Measurements from ENCODE around the gene ERCC1. TPM values are rescaled to one million over a fixed set of nuclear protein-coding genes. Genes with fewer than 3 reads are reported as not detected.

The ERCC1 gene
- total RNA-seq, 1 experiment from 2014 or later: 103 TPM

DNA sequence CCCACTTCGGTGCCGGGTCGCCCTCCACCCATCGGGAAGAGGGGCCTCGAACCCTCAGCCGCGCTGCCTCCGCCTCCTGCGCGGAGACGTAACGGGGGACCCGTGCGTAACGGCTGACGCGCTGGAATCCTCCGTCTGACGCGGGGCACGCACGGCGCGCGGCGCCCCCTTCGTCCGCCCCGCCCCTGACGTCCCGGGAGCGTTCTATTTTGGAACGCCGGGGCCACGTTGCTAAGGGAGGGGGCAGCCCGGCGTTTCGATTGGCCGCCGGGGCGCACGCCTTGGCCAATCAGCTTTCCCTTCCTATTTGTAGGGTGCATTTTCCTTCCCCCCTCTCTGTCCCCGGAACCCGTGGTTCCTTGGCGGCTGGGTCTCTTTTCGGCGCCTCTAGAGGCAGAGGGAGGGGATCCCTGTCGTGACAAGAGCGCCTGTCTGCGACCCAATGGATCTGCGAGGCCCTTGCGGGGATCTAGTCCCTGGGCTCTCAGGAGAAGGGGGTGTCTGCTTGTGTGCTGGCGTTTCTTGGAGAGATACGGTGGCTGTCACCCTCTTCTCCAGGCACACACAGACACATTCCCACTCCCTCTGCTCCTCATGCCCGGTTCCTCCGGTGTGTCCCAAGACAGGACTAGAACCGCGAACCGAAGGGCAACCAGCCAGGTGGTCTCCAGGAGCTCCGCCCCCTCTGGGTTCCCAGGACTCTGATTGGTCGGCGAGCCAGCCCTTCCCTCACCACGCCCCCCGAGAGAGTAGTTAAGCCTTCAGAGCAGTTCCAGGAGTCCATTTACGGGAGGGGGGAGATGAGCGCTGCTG is 45.6 kb upstream of the ERCC1 start:
- no peak overlapping the region for H2AFZ ChIP-seq (ENCODE audit: low read depth, low read length, poor library complexity, severe bottlenecking)
- H3K4me2 ChIP-seq (ENCODE audit: low read length): peak overlapping the region; percentile 100
- ATAC-seq (peak; percentile 80), DNase-seq (ENCODE audit: low read depth, low spot score) (peak; percentile 76)
- peak overlapping the region; percentile 74 to 97 for H3K4me3 ChIP-seq (replicated peaks in 1 of 2; ENCODE audit: low read depth in 1 of 2, low read length in 2 of 2)
- H3K9ac ChIP-seq (ENCODE audit: low read length): peak overlapping the region; percentile 99
- peak overlapping the region; percentile 78 for H3K27ac ChIP-seq (ENCODE audit: low read depth, low read length)
- TF ChIP-seq POLR2AphosphoS5 (IDR thresholded peaks at IDR 0.05; ENCODE audit: low read depth, low read length) (peak; percentile 74), ELF1 (IDR thresholded peaks at IDR 0.05; ENCODE audit: borderline replicate concordance, low read depth) (no peak; the same call in 1 of the 2 replicates), SP1 (IDR thresholded peaks at IDR 0.05; ENCODE audit: low read depth) (peak; percentile 90), TCF7L2 (IDR thresholded peaks at IDR 0.05; ENCODE audit: borderline replicate concordance, extremely low read depth, insufficient read depth, insufficient read length) (no peak), JUND (IDR thresholded peaks at IDR 0.05) (no peak), EZH2phosphoT487 (IDR thresholded peaks at IDR 0.05; ENCODE audit: borderline replicate concordance) (no peak), ZBTB33 (IDR thresholded peaks at IDR 0.05; ENCODE audit: extremely low read depth, insufficient replicate concordance, low read length) (no peak), MAX (IDR thresholded peaks at IDR 0.05) (peak; percentile 89), SRF (IDR thresholded peaks at IDR 0.05; ENCODE audit: low read depth) (peak; percentile 39; the same call in 1 of the 2 replicates), SIN3A (IDR thresholded peaks at IDR 0.05; ENCODE audit: low read depth) (peak; percentile 96), CTCF (IDR thresholded peaks at IDR 0.05 in 2 of 3, conservative IDR thresholded peaks at IDR 0.05 in 1 of 3; ENCODE audit: borderline replicate concordance in 1 of 3, insufficient read depth in 1 of 3, low read depth in 2 of 3, low read length in 2 of 3) (no peak), FOSL1 (IDR thresholded peaks at IDR 0.05; ENCODE audit: low read depth) (no peak)
- BruUV-seq (replicated peaks): no TSS peak
- intact Hi-C loops (cut with micrococcal nuclease): no loop called here
- ChIA-PET POLR2A (interaction anchor here (0.8 to 5.4 kb wide), 10 partner anchors 9 to 176 kb away, joined by 3 to 72 read pairs (median 12); no protein-coding TSS in a partner anchor), RAD21 (ENCODE audit: low non-redundant PET in 1 of 2, low total read pairs in 2 of 2, uncharacterized antibody in 2 of 2, unreplicated experiment in 2 of 2) (interaction anchor here (1.2 to 1.7 kb wide), 2 partner anchors 9 to 10 kb away, joined by 4 to 8 read pairs; no protein-coding TSS in a partner anchor), CTCF (interaction anchor here (0.9 to 4.7 kb wide), 6 partner anchors 10 to 41 kb away, joined by 3 to 56 read pairs (median 8); no protein-coding TSS in a partner anchor)
- no peaks in the 10 kb centered on the region; a peak in 1 of 4 replicates for H3K36me3 ChIP-seq (ENCODE audit: control insufficient read depth in 1 of 2, insufficient read depth in 2 of 2, low read length in 2 of 2)
- no peaks in the 10 kb centered on the region; the same call in 1 of the 2 replicates for H4K20me1 ChIP-seq (ENCODE audit: insufficient read depth)
- no peaks in the 10 kb centered on the region for H3K27me3 ChIP-seq (ENCODE audit: insufficient read depth, low read length)
- H3K9me2 ChIP-seq (ENCODE audit: insufficient read depth): no peaks in the 10 kb centered on the region
- no peaks in the 10 kb centered on the region for H3K9me3 ChIP-seq (ENCODE audit: control insufficient read depth in 1 of 2, insufficient read depth in 1 of 2, low read depth in 1 of 2, low read length in 2 of 2)
- H3K79me2 ChIP-seq (ENCODE audit: insufficient read depth, low read length): peaks cover 23% of the 10 kb centered on the region; the same call in 1 of the 2 replicates
- H3K4me1 ChIP-seq (ENCODE audit: control insufficient read depth in 1 of 2, insufficient read depth in 2 of 2, low read length in 2 of 2): peaks cover 4 to 43% of the 10 kb centered on the region in 2 experiments
